Measurements from ENCODE around the gene EXTL2.

The EXTL2 gene

GRCh38 chr1:100931716-100932115, 37.1 kb upstream of the EXTL2 start:
- no peak for TF ChIP-seq CTCF (conservative IDR thresholded peaks at IDR 0.05; ENCODE audit: low read depth, low read length)
- no peak for DNase-seq (ENCODE audit: low read depth)
- H3K4me3 ChIP-seq (ENCODE audit: low read length): no peak overlapping the region

- no peak for DNase-seq (ENCODE audit: low read depth)
- H3K4me3 ChIP-seq (ENCODE audit: low read length): no peak overlapping the region
- no peak for TF ChIP-seq CTCF (conservative IDR thresholded peaks at IDR 0.05; ENCODE audit: low read depth, low read length)
These were observed 35.9 kb upstream of the EXTL2 start for GRCh38 chr1:100930494-100930893.

GRCh38 chr1:100928128-100928527, 33.5 kb upstream of the EXTL2 start:
- peak; percentile 6 for TF ChIP-seq CTCF (conservative IDR thresholded peaks at IDR 0.05; ENCODE audit: low read depth, low read length)
- H3K4me3 ChIP-seq (ENCODE audit: low read length): no peak overlapping the region

GRCh38 chr1:100927276-100927675, 32.6 kb upstream of the EXTL2 start:
- H3K4me3 ChIP-seq (ENCODE audit: low read length): no peak overlapping the region
- TF ChIP-seq CTCF (conservative IDR thresholded peaks at IDR 0.05; ENCODE audit: low read depth, low read length): no peak
- no peak for DNase-seq (ENCODE audit: low read depth)

More at GRCh38 chr1:100928128-100928527, 33.5 kb upstream of the EXTL2 start:
- no peak for DNase-seq (ENCODE audit: low read depth)

GRCh38 chr1:100926240-100926639, 31.6 kb upstream of the EXTL2 start:
- no peak for TF ChIP-seq CTCF (conservative IDR thresholded peaks at IDR 0.05; ENCODE audit: low read depth, low read length)
- no peak for DNase-seq (ENCODE audit: low read depth)
- H3K4me3 ChIP-seq (ENCODE audit: low read length): no peak overlapping the region

- no peak for DNase-seq (ENCODE audit: low read depth)
- no peak overlapping the region for H3K4me3 ChIP-seq (ENCODE audit: low read length)
These were observed 30.3 kb upstream of the EXTL2 start for GRCh38 chr1:100924991-100925390.

More at GRCh38 chr1:100924991-100925390, 30.3 kb upstream of the EXTL2 start:
- no peak for TF ChIP-seq CTCF (conservative IDR thresholded peaks at IDR 0.05; ENCODE audit: low read depth, low read length)
